Liver (tissue), 9 donors: ENCODE measurements around the gene CELSR1. TPM values are rescaled to one million over a fixed set of nuclear protein-coding genes. Genes with fewer than 3 reads are reported as not detected.

Source experiments
- DNase-seq: peaks from one replicate; pipeline ENCODE4 v3.0.0-alpha.2; 2017; ENCODE audit warnings: low spot score
- H3K27ac ChIP-seq, 2 donors: one replicate each; pipeline ENCODE4 v1.7.0; 2013; ENCODE audit warnings: inconsistent platforms in 2 of 2, low read length in 2 of 2, control low read depth in 1 of 2, low read depth in 1 of 2, mild to moderate bottlenecking in 1 of 2
- H3K27me3 ChIP-seq, 4 donors: one replicate each; pipeline versions ENCODE4 v1.6.1 to v1.7.0; 2013; ENCODE audit warnings: low read length in 3 of 4, inconsistent platforms in 1 of 4, mild to moderate bottlenecking in 1 of 4, moderate library complexity in 1 of 4; ENCODE audit not compliant: control insufficient read depth in 4 of 4, insufficient read depth in 4 of 4
- H3K36me3 ChIP-seq, 4 donors: one replicate each; pipeline versions ENCODE4 v1.6.1 to v1.7.0; 2013; ENCODE audit warnings: low read length in 3 of 4, mild to moderate bottlenecking in 3 of 4, low read depth in 1 of 4, moderate library complexity in 1 of 4; ENCODE audit not compliant: control insufficient read depth in 4 of 4, insufficient read depth in 3 of 4
- H3K4me1 ChIP-seq, 4 donors: one replicate each; pipeline versions ENCODE4 v1.6.1 to v1.7.0; 2013; ENCODE audit warnings: low read length in 3 of 4, mild to moderate bottlenecking in 3 of 4, moderate library complexity in 1 of 4; ENCODE audit not compliant: control insufficient read depth in 4 of 4, insufficient read depth in 4 of 4
- H3K4me3 ChIP-seq, 3 donors: one replicate each; pipeline versions ENCODE4 v1.6.1 to v1.7.0; 2013; ENCODE audit warnings: low read length in 3 of 3, control low read depth in 1 of 3, low read depth in 1 of 3, mild to moderate bottlenecking in 1 of 3
- H3K9ac ChIP-seq, 2 donors: one replicate each; pipeline ENCODE4 v1.7.0; 2013; ENCODE audit warnings: low read length in 2 of 2, mild to moderate bottlenecking in 2 of 2, moderate library complexity in 2 of 2, control low read depth in 1 of 2, low read depth in 1 of 2
- H3K9me3 ChIP-seq, 4 donors: one replicate each; pipeline versions ENCODE4 v1.6.1 to v1.7.0; 2013; ENCODE audit warnings: low read length in 3 of 4; ENCODE audit not compliant: control insufficient read depth in 4 of 4
- EGR1 ChIP-seq, 2 donors: IDR thresholded peaks; 2 replicates each; pipeline ENCODE4 v1.6.1; 2016 to 2018; ENCODE audit warnings: antibody characterized with exemption in 2 of 2, low read depth in 2 of 2
- FOXA1 ChIP-seq: IDR thresholded peaks from 2 replicates; pipeline ENCODE4 v1.6.1; 2016; ENCODE audit warnings: antibody characterized with exemption
- FOXA2 ChIP-seq: IDR thresholded peaks from 2 replicates; pipeline ENCODE4 v1.6.1; 2016; ENCODE audit warnings: antibody characterized with exemption
- GABPA ChIP-seq, 2 donors: IDR thresholded peaks in 1 of 2; conservative IDR thresholded peaks in 1 of 2; 2 replicates each; pipeline ENCODE4 v1.6.1; 2016; ENCODE audit warnings: antibody characterized with exemption in 2 of 2, mild to moderate bottlenecking in 1 of 2, moderate library complexity in 1 of 2
- HNF4A ChIP-seq, 2 donors: conservative IDR thresholded peaks; 2 replicates each; pipeline ENCODE4 v1.6.1; 2016; ENCODE audit warnings: antibody characterized with exemption in 2 of 2, mild to moderate bottlenecking in 2 of 2
- HNF4G ChIP-seq: IDR thresholded peaks from 2 replicates; pipeline ENCODE4 v1.6.1; 2016; ENCODE audit warnings: antibody characterized with exemption
- JUND ChIP-seq, 2 donors: IDR thresholded peaks; 2 replicates each; pipeline ENCODE4 v1.6.1; 2016; ENCODE audit warnings: antibody characterized with exemption in 2 of 2
- RAD21 ChIP-seq, 2 donors: IDR thresholded peaks; 2 replicates each; pipeline ENCODE4 v1.6.1; 2016; ENCODE audit warnings: antibody characterized with exemption in 2 of 2, mild to moderate bottlenecking in 2 of 2
- RXRA ChIP-seq, 2 donors: IDR thresholded peaks; 2 replicates each; pipeline ENCODE4 v1.6.1; 2017 to 2018; ENCODE audit warnings: antibody characterized with exemption in 2 of 2, mild to moderate bottlenecking in 1 of 2
- SP1 ChIP-seq: IDR thresholded peaks from 2 replicates; pipeline ENCODE4 v1.6.1; 2018; ENCODE audit warnings: antibody characterized with exemption, mild to moderate bottlenecking
- TAF1 ChIP-seq: conservative IDR thresholded peaks from 2 replicates; pipeline ENCODE4 v1.6.1; 2016; ENCODE audit warnings: antibody characterized with exemption, mild to moderate bottlenecking
- YY1 ChIP-seq: IDR thresholded peaks from 2 replicates; pipeline ENCODE4 v1.6.1; 2016; ENCODE audit warnings: antibody characterized with exemption, mild to moderate bottlenecking
- WGBS: extraction: QIAGEN DNeasy Blood & Tissue Kit; methylation state at CpG from one replicate; pipeline ENCODE4 v1.1.7; 2013; 5-methylcytosine and 5-hydroxymethylcytosine counted together
- polyA plus RNA-seq, 2 donors: library from polyadenylated mRNA; stranded (reverse) in 1 of 2; unstranded in 1 of 2; fragments of 200-250 nt in 1 of 2; fragments of >200 nt in 1 of 2; fragmentation: Nextera tagmentation in 1 of 2; extraction: Ambion mirVana in 1 of 2; gene quantifications; one replicate each; pipeline versions ENCODE4 v1.2.1 to v1.2.3, GENCODE V29; 2013 to 2015
- total RNA-seq, 2 donors: library from RNA; depleted of rRNA; stranded (reverse); fragments of >200 nt; gene quantifications; one replicate each; pipeline ENCODE4 v1.2.3, GENCODE V29; 2014
- TF ChIP-seq, protein P1 (sequence below): IDR thresholded peaks from 2 replicates; pipeline ENCODE4 v1.6.1; 2016; ENCODE audit warnings: antibody characterized with exemption, mild to moderate bottlenecking
- TF ChIP-seq, protein P2 (sequence below): IDR thresholded peaks from 2 replicates; pipeline ENCODE4 v1.6.1; 2016; ENCODE audit warnings: antibody characterized with exemption
- TF ChIP-seq, protein P3 (sequence below): IDR thresholded peaks from 2 replicates; pipeline ENCODE4 v1.6.1; 2016; ENCODE audit warnings: antibody characterized with exemption
- TF ChIP-seq, protein P4 (sequence below): IDR thresholded peaks from 2 replicates; pipeline ENCODE4 v1.6.1; 2016; ENCODE audit warnings: antibody characterized with exemption
- TF ChIP-seq, protein P5 (sequence below): fragments of 150-350 bp; IDR thresholded peaks from 2 replicates; pipeline ENCODE4 v1.5.1; 2017; ENCODE audit warnings: improper control_type of control experiment, low read depth, low read length; ENCODE audit not compliant: missing input control
- donor health status: healthy.
- donor health status: healthy.
- donor health status: healthy.
- donor health status: healthy.
- donor health status: healthy.

The CELSR1 gene
- total and polyA plus RNA-seq, 4 donors: 0.37 to 1.6 (median 1.3) TPM

DNA sequence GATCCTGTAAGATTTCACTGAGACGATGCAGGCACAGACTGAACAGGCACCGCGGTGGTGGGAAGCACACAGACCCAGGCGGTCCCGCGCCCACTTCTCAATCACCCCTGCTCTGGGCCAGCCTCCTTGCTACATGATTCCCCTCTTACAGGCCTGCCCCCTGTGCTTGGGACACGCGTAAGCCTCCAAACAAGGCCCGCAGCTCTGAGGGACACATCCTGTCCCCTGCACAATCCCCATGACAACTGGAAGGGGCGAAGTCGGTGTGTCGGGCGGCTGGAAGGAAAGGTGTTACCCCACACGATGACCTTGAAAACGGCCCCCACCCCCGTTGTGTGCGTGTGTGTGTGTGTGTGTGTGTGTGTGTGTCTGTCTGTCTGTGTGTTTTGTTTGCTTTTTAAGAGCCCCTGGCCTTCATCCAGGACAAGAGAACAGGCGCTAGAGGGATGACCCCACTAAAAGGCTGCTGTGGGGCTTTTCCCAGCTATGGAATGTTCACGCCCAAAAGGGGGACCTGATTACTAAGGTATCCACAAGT lies 13.1 kb downstream of the CELSR1 start:
- no peaks in the 10 kb centered on the region for H3K36me3 ChIP-seq
- H3K27ac ChIP-seq: no peak overlapping the region
- DNase-seq: no peak
- WGBS: 53% methylated on average over 19 of the region's 19 CpGs
- TF ChIP-seq EGR1 (IDR thresholded peaks at IDR 0.05; ENCODE audit: low read depth in 2 of 2) (no peak), JUND (IDR thresholded peaks at IDR 0.05) (no peak), RAD21 (IDR thresholded peaks at IDR 0.05) (no peak), FOXA2 (no peak), FOXA1 (no peak), HNF4A (conservative IDR thresholded peaks at IDR 0.05) (no peak), RXRA (IDR thresholded peaks at IDR 0.05) (no peak), HNF4G (no peak)
- TF ChIP-seq, protein P1, sequence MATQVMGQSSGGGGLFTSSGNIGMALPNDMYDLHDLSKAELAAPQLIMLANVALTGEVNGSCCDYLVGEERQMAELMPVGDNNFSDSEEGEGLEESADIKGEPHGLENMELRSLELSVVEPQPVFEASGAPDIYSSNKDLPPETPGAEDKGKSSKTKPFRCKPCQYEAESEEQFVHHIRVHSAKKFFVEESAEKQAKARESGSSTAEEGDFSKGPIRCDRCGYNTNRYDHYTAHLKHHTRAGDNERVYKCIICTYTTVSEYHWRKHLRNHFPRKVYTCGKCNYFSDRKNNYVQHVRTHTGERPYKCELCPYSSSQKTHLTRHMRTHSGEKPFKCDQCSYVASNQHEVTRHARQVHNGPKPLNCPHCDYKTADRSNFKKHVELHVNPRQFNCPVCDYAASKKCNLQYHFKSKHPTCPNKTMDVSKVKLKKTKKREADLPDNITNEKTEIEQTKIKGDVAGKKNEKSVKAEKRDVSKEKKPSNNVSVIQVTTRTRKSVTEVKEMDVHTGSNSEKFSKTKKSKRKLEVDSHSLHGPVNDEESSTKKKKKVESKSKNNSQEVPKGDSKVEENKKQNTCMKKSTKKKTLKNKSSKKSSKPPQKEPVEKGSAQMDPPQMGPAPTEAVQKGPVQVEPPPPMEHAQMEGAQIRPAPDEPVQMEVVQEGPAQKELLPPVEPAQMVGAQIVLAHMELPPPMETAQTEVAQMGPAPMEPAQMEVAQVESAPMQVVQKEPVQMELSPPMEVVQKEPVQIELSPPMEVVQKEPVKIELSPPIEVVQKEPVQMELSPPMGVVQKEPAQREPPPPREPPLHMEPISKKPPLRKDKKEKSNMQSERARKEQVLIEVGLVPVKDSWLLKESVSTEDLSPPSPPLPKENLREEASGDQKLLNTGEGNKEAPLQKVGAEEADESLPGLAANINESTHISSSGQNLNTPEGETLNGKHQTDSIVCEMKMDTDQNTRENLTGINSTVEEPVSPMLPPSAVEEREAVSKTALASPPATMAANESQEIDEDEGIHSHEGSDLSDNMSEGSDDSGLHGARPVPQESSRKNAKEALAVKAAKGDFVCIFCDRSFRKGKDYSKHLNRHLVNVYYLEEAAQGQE: no peak
- TF ChIP-seq, protein P2, sequence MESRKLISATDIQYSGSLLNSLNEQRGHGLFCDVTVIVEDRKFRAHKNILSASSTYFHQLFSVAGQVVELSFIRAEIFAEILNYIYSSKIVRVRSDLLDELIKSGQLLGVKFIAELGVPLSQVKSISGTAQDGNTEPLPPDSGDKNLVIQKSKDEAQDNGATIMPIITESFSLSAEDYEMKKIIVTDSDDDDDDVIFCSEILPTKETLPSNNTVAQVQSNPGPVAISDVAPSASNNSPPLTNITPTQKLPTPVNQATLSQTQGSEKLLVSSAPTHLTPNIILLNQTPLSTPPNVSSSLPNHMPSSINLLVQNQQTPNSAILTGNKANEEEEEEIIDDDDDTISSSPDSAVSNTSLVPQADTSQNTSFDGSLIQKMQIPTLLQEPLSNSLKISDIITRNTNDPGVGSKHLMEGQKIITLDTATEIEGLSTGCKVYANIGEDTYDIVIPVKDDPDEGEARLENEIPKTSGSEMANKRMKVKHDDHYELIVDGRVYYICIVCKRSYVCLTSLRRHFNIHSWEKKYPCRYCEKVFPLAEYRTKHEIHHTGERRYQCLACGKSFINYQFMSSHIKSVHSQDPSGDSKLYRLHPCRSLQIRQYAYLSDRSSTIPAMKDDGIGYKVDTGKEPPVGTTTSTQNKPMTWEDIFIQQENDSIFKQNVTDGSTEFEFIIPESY: no peak
- TF ChIP-seq, protein P3, sequence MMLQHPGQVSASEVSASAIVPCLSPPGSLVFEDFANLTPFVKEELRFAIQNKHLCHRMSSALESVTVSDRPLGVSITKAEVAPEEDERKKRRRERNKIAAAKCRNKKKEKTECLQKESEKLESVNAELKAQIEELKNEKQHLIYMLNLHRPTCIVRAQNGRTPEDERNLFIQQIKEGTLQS: no peak
- H3K4me3 ChIP-seq: no peak overlapping the region
- peaks cover 0 to 3% (median 0%) of the 10 kb centered on the region in 4 donors for H3K27me3 ChIP-seq
- no peaks in the 10 kb centered on the region for H3K9me3 ChIP-seq
- no peaks in the 10 kb centered on the region for H3K4me1 ChIP-seq
- no peak overlapping the region for H3K9ac ChIP-seq

DNA sequence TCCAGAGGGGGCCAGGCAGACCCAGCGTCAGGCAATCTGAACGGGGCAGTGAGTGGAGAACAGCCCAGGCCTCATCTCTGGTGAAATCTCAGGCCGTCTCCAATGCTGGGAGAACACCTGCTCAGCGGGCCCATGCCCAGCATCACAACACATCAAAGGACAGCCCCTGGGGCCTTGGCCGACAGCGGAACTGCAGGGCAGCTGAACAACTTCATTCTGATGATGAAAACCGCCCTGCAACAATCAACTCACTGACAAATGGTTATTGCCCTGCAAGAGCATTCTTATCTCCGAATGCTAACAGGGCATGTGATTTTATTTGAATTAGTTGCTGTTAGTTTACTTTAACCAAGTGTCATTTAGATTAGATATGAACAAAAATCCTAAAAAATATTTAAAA lies 14.6 kb downstream of the CELSR1 start:
- no peaks in the 10 kb centered on the region for H3K9me3 ChIP-seq
- H3K4me1 ChIP-seq: no peaks in the 10 kb centered on the region
- H3K27ac ChIP-seq: no peak overlapping the region
- H3K27me3 ChIP-seq: peaks cover 0 to 3% (median 0%) of the 10 kb centered on the region in 4 donors
- DNase-seq: no peak
- 61% methylated on average over 8 of the region's 8 CpGs for WGBS
- H3K4me3 ChIP-seq: no peak overlapping the region
- no peak overlapping the region for H3K9ac ChIP-seq
- H3K36me3 ChIP-seq: no peaks in the 10 kb centered on the region
- TF ChIP-seq, protein P4, sequence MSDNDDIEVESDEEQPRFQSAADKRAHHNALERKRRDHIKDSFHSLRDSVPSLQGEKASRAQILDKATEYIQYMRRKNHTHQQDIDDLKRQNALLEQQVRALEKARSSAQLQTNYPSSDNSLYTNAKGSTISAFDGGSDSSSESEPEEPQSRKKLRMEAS: no peak
- TF ChIP-seq, protein P5, sequence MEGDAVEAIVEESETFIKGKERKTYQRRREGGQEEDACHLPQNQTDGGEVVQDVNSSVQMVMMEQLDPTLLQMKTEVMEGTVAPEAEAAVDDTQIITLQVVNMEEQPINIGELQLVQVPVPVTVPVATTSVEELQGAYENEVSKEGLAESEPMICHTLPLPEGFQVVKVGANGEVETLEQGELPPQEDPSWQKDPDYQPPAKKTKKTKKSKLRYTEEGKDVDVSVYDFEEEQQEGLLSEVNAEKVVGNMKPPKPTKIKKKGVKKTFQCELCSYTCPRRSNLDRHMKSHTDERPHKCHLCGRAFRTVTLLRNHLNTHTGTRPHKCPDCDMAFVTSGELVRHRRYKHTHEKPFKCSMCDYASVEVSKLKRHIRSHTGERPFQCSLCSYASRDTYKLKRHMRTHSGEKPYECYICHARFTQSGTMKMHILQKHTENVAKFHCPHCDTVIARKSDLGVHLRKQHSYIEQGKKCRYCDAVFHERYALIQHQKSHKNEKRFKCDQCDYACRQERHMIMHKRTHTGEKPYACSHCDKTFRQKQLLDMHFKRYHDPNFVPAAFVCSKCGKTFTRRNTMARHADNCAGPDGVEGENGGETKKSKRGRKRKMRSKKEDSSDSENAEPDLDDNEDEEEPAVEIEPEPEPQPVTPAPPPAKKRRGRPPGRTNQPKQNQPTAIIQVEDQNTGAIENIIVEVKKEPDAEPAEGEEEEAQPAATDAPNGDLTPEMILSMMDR: no peak
- TF ChIP-seq RAD21 (IDR thresholded peaks at IDR 0.05) (no peak), YY1 (no peak), EGR1 (IDR thresholded peaks at IDR 0.05; ENCODE audit: low read depth in 2 of 2) (no peak), FOXA2 (no peak), HNF4G (no peak), TAF1 (no peak), GABPA (IDR thresholded peaks at IDR 0.05 in 1 of 2, conservative IDR thresholded peaks at IDR 0.05 in 1 of 2) (no peak), HNF4A (conservative IDR thresholded peaks at IDR 0.05) (no peak), SP1 (no peak), JUND (IDR thresholded peaks at IDR 0.05) (no peak), RXRA (IDR thresholded peaks at IDR 0.05) (no peak)
- TF ChIP-seq, protein P3: no peak
- TF ChIP-seq, protein P2: no peak
- TF ChIP-seq, protein P1: no peak
